Adrenal gland (tissue), 12 donors: Measurements from ENCODE around the gene CREB5. TPM values are rescaled to one million over a fixed set of nuclear protein-coding genes. Genes with fewer than 3 reads are reported as not detected.

Experiments used
- DNase-seq, 7 donors: peaks; one replicate each; pipeline ENCODE4 v3.0.0-alpha.2; 2019 to 2020
- H3K27ac ChIP-seq, 5 donors: fragments of 200-600 bp; sonication (generic) in 4 of 5; 1 replicate in 3 of 5; 2 replicates in 2 of 5; pipeline versions ENCODE4 v1.5.1 to v1.8.0; 2016 to 2020; ENCODE audit warnings: mild to moderate bottlenecking in 1 of 5
- H3K27me3 ChIP-seq: fragments of 200-600 bp; 2 replicates; pipeline ENCODE4 v1.8.0; 2021
- H3K36me3 ChIP-seq, 2 donors: fragments of 200-600 bp; replicated peaks in 1 of 2; 1 replicate in 1 of 2; 2 replicates in 1 of 2; pipeline versions ENCODE4 v1.5.1 to v1.8.0; 2018 to 2022
- H3K4me1 ChIP-seq, 2 donors: fragments of 200-600 bp; replicated peaks in 1 of 2; 1 replicate in 1 of 2; 2 replicates in 1 of 2; pipeline versions ENCODE4 v1.5.1 to v1.8.0; 2018 to 2021
- H3K4me3 ChIP-seq, 4 donors: fragments of 200-600 bp; sonication (generic) in 3 of 4; one replicate each; pipeline ENCODE4 v1.5.1; 2016 to 2018
- H3K9me3 ChIP-seq, 3 donors: fragments of 200-600 bp; sonication (generic) in 1 of 3; replicated peaks in 1 of 3; 1 replicate in 2 of 3; 2 replicates in 1 of 3; pipeline versions ENCODE4 v1.5.1 to v1.8.0; 2016 to 2021
- POLR2A ChIP-seq, 2 donors: fragments of 450-650 bp; IDR thresholded peaks; one replicate each; pipeline ENCODE4 v1.6.1; 2017; ENCODE audit warnings: antibody characterized with exemption in 2 of 2, mild to moderate bottlenecking in 2 of 2, moderate library complexity in 1 of 2
- WGBS, 4 donors: extraction: QIAGEN DNeasy Blood & Tissue Kit in 2 of 4; methylation state at CpG; one replicate each; pipeline versions ENCODE4 v1.1.5 to v1.1.7; 2013 to 2017; 5-methylcytosine and 5-hydroxymethylcytosine counted together
- intact Hi-C, 2 donors: fragments of 100-400 bp; cut with DNase I; formaldehyde crosslinking; loops; one replicate each; pipeline versions ENCODE4 v1.14.1 to v1.15.0; 2022 to 2023
- polyA plus RNA-seq, 3 donors: library from polyadenylated mRNA; stranded (reverse); fragments of 200-250 nt in 2 of 3; fragments of 350-450 nt in 1 of 3; fragmentation: Illumina TruSeq in 1 of 3; extraction: RNeasy Lipid Tissue Mini Kit (QIAGEN cat#74804) in 1 of 3; gene quantifications; one replicate each; pipeline ENCODE4 v1.2.3, GENCODE V29; 2013 to 2014
- total RNA-seq, 9 donors: library from RNA; depleted of rRNA in 4 of 9; stranded (reverse); fragments of >200 nt in 4 of 9; fragments of 120-200 nt in 1 of 9; fragmentation: NEBNext Ultra II Directional in 1 of 9; extraction: Animal tissue kit (Norgen Biotek cat#: 25700) in 1 of 9; gene quantifications; one replicate each; pipeline versions ENCODE4 v1.1.0 to v1.2.4, GENCODE V29; 2013 to 2023
- TF ChIP-seq, protein P1 (sequence below), 6 experiments: fragments of 450-650 bp in 4 of 6; fragments of 200-600 bp in 2 of 6; sonication (generic) in 1 of 6; IDR thresholded peaks; 1 replicate in 5 of 6; 2 replicates in 1 of 6; pipeline versions ENCODE4 v1.5.1 to v1.8.0; 2016 to 2021; ENCODE audit warnings: antibody characterized with exemption in 6 of 6, mild to moderate bottlenecking in 2 of 6, moderate library complexity in 1 of 6
- donor health status: healthy with polysubstance abuse.
- donor health status: Bipolar disorder and iron deficiency.
- donor health status: DM: yes; HTN: yes; CAD: no.
- donor health status: DM: no; HTN: no; CAD: no.
- donor health status: DM: no; HTN: no; CAD: no.
- donor health status: DM: yes; HTN: yes; CAD: no.

CREB5 gene
- total and polyA plus RNA-seq, 12 donors = 0.69 to 5.4 (median 1.3) TPM

DNA sequence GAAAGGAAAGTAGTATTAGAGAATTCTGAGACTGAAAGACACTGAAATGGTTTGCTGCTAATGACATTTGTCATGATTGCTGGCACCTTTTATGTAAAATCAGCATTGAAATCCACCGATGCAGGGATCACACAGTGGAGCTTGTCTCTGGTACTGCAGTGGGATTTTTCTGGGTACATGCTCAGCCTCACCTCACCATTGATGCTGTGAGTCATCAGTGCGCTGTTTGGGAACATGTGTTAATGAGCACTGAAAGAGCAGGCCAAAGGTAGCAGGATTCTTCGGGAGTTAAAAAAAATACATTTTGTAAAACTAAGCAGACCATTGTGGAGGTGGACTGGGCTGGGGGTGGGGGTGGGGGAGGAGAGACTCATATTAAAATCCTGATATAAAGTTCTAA, 174.9 kb downstream of the CREB5 start:
- DNase-seq = no peak
- Histone ChIP-seq H3K4me1 (no peaks in the 10 kb centered on the region), H3K9me3 (no peaks in the 10 kb centered on the region), H3K4me3 (no peak overlapping the region), H3K27me3 (no peaks in the 10 kb centered on the region), H3K27ac (no peak overlapping the region), H3K36me3 (no peaks in the 10 kb centered on the region)
- WGBS, 4 donors = 60 to 78% (median 77%) methylated on average over 3 of the region's 3 CpGs
- TF ChIP-seq, protein P1, sequence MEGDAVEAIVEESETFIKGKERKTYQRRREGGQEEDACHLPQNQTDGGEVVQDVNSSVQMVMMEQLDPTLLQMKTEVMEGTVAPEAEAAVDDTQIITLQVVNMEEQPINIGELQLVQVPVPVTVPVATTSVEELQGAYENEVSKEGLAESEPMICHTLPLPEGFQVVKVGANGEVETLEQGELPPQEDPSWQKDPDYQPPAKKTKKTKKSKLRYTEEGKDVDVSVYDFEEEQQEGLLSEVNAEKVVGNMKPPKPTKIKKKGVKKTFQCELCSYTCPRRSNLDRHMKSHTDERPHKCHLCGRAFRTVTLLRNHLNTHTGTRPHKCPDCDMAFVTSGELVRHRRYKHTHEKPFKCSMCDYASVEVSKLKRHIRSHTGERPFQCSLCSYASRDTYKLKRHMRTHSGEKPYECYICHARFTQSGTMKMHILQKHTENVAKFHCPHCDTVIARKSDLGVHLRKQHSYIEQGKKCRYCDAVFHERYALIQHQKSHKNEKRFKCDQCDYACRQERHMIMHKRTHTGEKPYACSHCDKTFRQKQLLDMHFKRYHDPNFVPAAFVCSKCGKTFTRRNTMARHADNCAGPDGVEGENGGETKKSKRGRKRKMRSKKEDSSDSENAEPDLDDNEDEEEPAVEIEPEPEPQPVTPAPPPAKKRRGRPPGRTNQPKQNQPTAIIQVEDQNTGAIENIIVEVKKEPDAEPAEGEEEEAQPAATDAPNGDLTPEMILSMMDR (IDR thresholded peaks at IDR 0.05) = no peak
- no peak for TF ChIP-seq POLR2A (IDR thresholded peaks at IDR 0.05)
- intact Hi-C loops = no loop called here

DNA sequence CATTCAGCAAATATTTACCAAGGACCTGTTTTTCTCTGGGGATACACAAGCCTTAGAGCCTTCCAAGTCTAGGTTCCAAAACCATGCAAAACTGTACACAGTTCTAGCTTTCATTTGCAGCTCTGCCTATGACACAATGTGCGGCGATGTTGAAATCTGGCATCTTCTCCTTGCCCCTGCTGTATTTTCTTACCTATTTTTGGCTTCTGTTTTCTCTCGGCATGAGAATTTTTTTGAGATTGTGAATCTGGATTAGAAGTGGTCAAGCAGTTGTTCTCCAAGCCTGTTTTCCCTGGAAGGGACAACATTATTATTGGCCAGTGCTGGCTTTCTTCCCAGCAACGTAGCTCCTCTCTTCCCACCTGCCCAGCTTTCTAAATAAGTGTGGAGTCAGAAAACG, 176.3 kb downstream of the CREB5 start:
- intact Hi-C loops = no loop called here

DNA sequence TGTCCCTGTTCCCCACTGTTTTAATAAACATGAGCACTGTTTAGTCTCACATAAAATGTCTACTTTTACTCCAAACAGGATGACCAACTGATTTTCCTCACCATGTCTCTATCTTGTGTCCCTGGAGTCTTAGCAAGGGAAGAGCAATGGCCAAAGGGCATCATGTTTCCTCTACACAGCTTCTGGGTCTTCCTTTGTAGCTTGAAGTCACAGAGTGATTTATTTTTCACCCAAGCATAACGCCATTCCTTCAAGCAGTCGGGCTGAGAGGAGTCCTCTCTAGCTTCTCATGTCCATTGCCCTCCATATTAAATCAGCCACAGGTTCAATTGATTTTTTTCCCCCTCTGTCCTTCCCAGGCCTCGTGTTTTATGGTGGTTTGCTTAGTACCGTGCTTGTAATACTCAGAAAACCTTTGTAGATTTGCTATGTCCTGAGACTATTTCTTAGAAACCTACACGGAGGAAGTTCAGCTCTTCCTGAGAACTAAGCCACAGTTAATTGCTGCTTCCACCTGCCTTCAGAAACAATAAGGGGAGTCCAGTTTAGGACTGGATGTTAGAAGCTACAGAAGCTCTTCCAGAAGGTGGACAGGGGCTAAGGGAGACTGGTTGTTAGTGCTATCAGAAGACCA, 178.8 kb downstream of the CREB5 start:
- no peaks in the 10 kb centered on the region for H3K36me3 ChIP-seq
- no peaks in the 10 kb centered on the region for H3K4me1 ChIP-seq
- TF ChIP-seq, protein P1 (IDR thresholded peaks at IDR 0.05) = no peak
- TF ChIP-seq POLR2A (IDR thresholded peaks at IDR 0.05) = no peak
- WGBS, 4 donors = 60 to 63% (median 61%) methylated on average over 5 of the region's 5 CpGs
- H3K27ac ChIP-seq = no peak overlapping the region
- no peak overlapping the region for H3K4me3 ChIP-seq
- intact Hi-C loops = no loop called here
- no peaks in the 10 kb centered on the region for H3K9me3 ChIP-seq
- DNase-seq = no peak
- H3K27me3 ChIP-seq = no peaks in the 10 kb centered on the region

More for the DNA sequence above, 176.3 kb downstream of the CREB5 start:
- Histone ChIP-seq H3K9me3 (no peaks in the 10 kb centered on the region), H3K27ac (no peak overlapping the region), H3K4me1 (no peaks in the 10 kb centered on the region), H3K36me3 (no peaks in the 10 kb centered on the region), H3K4me3 (no peak overlapping the region), H3K27me3 (no peaks in the 10 kb centered on the region)
- TF ChIP-seq POLR2A (IDR thresholded peaks at IDR 0.05) = no peak
- TF ChIP-seq, protein P1 (IDR thresholded peaks at IDR 0.05) = no peak
- 67 to 73% (median 70%) methylated on average over 5 of the region's 5 CpGs for WGBS, 4 donors
- DNase-seq = no peak

DNA sequence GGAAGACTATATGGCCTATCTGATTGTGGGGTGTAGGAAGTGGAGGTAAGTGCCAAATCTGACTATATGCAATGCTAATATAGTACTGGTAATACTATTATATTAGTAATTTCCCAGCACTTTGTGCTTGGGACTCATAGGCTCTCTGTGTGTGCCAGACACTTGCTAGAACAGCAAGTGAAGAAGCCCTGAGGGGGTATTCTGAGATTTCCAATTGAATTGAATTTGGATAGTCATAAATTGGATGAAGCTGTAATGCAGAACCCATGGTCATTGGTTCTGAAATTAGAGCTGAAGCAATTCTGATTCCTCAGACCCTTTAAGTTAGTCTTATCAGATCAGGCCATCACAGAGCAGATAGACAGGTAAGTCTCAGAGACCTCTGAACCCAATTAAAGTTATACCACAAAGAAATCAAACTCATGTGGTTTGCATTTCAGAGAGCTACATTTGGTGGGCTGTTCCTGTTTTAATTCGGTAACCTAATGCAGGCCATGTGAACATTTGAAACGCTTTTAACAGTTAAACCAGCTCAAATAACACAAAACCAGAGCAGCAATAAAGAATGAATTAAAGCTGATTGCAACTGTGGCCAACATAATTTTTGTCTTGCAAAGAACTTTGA, 179.5 kb downstream of the CREB5 start:
- no peak overlapping the region for H3K4me3 ChIP-seq
- no peaks in the 10 kb centered on the region for H3K27me3 ChIP-seq
- H3K36me3 ChIP-seq = no peaks in the 10 kb centered on the region
- intact Hi-C loops = no loop called here
- no peaks in the 10 kb centered on the region for H3K9me3 ChIP-seq
- H3K4me1 ChIP-seq = no peaks in the 10 kb centered on the region
- no peak for TF ChIP-seq POLR2A (IDR thresholded peaks at IDR 0.05)
- TF ChIP-seq, protein P1 (IDR thresholded peaks at IDR 0.05) = no peak
- DNase-seq = no peak
- H3K27ac ChIP-seq = no peak overlapping the region
- 78 to 83% (median 80%) methylated on average over 2 of the region's 2 CpGs for WGBS, 4 donors
